ENCODE measurements around the gene PUS3. TPM values are rescaled to one million over a fixed set of nuclear protein-coding genes. Genes with fewer than 3 reads are reported as not detected.

PUS3 gene
- polyA plus RNA-seq, 2 donors, result 6.8 to 7.0 TPM

DNA sequence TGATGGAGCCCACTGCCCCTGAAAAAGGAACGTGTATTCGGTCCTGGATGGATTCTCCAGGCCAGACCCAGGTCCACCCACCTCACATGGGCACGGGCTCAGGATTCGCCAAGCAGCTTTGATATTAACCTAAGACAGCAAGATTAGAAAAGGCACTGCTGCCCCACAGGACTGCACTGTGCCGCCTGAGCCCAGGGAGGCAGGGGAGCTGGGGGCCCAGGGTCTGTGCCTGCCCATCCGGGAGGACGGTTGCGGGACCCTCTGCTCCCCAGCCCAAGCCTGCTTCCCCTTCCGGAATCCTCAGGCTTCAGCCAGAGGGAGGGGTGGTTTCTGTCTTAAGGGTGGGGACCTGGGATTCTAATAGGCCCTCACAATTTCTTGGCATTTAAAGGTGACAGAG is 29.3 kb upstream of the PUS3 start:
- no peak overlapping the region for H3K27ac ChIP-seq (ENCODE audit: low read depth in 2 of 2, low read length in 1 of 2)
- no peaks in the 10 kb centered on the region for H3K27me3 ChIP-seq (ENCODE audit: control insufficient read depth in 1 of 2, insufficient read depth in 2 of 2, low read length in 2 of 2)
- H3K36me3 ChIP-seq (ENCODE audit: control insufficient read depth in 2 of 2, insufficient read depth in 2 of 2, low read length in 1 of 2), result no peaks in the 10 kb centered on the region
- no peaks in the 10 kb centered on the region for H3K4me1 ChIP-seq (ENCODE audit: control insufficient read depth in 2 of 2, insufficient read depth in 2 of 2, low read length in 1 of 2)
- H3K9me3 ChIP-seq (ENCODE audit: control insufficient read depth in 2 of 2, insufficient read depth in 1 of 2, low read depth in 1 of 2, low read length in 1 of 2), result no peaks in the 10 kb centered on the region
- no peak overlapping the region for H3K4me3 ChIP-seq (ENCODE audit: low read depth in 1 of 2, low read length in 2 of 2)
- 85% methylated on average over 9 of the region's 9 CpGs for WGBS, 2 donors

GRCh38 chr11:125931668-125932067 is 28.7 kb upstream of the PUS3 start:
- Histone ChIP-seq H3K4me1 (ENCODE audit: control insufficient read depth in 2 of 2, insufficient read depth in 2 of 2, low read length in 1 of 2) (no peaks in the 10 kb centered on the region), H3K9me3 (ENCODE audit: control insufficient read depth in 2 of 2, insufficient read depth in 1 of 2, low read depth in 1 of 2, low read length in 1 of 2) (no peaks in the 10 kb centered on the region), H3K27ac (ENCODE audit: low read depth in 2 of 2, low read length in 1 of 2) (no peak overlapping the region), H3K27me3 (ENCODE audit: control insufficient read depth in 1 of 2, insufficient read depth in 2 of 2, low read length in 2 of 2) (no peaks in the 10 kb centered on the region), H3K4me3 (ENCODE audit: low read depth in 1 of 2, low read length in 2 of 2) (no peak overlapping the region), H3K36me3 (ENCODE audit: control insufficient read depth in 2 of 2, insufficient read depth in 2 of 2, low read length in 1 of 2) (no peaks in the 10 kb centered on the region)
- 66 to 73% methylated on average over 6 of the region's 6 CpGs for WGBS, 2 donors

DNA sequence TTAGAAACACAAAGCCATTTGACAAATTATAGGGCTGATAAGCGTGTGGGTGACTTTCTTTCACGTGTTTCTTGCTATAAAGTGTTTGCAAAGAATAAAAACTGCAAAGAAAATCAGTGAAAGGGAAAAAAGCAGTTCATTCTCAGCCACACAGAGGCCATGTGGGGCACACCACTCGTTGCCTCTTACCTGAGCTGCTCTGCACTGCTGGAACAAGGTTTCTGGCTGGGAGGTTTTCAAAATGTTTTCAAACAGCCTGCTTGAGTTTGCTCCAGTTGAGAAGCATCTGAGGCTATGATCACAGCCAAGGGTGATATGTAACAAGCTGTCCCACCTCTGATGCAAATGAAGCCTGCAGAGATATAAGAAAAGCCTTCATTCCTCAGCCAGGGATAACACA is 28.1 kb upstream of the PUS3 start:
- Histone ChIP-seq H3K36me3 (ENCODE audit: control insufficient read depth in 2 of 2, insufficient read depth in 2 of 2, low read length in 1 of 2) (no peaks in the 10 kb centered on the region), H3K9me3 (ENCODE audit: control insufficient read depth in 2 of 2, insufficient read depth in 1 of 2, low read depth in 1 of 2, low read length in 1 of 2) (no peaks in the 10 kb centered on the region), H3K27ac (ENCODE audit: low read depth in 2 of 2, low read length in 1 of 2) (no peak overlapping the region), H3K4me3 (ENCODE audit: low read depth in 1 of 2, low read length in 2 of 2) (no peak overlapping the region), H3K4me1 (ENCODE audit: control insufficient read depth in 2 of 2, insufficient read depth in 2 of 2, low read length in 1 of 2) (no peaks in the 10 kb centered on the region), H3K27me3 (ENCODE audit: control insufficient read depth in 1 of 2, insufficient read depth in 2 of 2, low read length in 2 of 2) (no peaks in the 10 kb centered on the region)
- 71% methylated on average over 3 of the region's 3 CpGs for WGBS, 2 donors

GRCh38 chr11:125930076-125930450 is 27.1 kb upstream of the PUS3 start:
- H3K27me3 ChIP-seq (ENCODE audit: control insufficient read depth in 1 of 2, insufficient read depth in 2 of 2, low read length in 2 of 2), result no peaks in the 10 kb centered on the region
- H3K4me1 ChIP-seq (ENCODE audit: control insufficient read depth in 2 of 2, insufficient read depth in 2 of 2, low read length in 1 of 2), result no peaks in the 10 kb centered on the region
- no peak overlapping the region for H3K4me3 ChIP-seq (ENCODE audit: low read depth in 1 of 2, low read length in 2 of 2)
- H3K27ac ChIP-seq (ENCODE audit: low read depth in 2 of 2, low read length in 1 of 2), result no peak overlapping the region
- no peaks in the 10 kb centered on the region for H3K36me3 ChIP-seq (ENCODE audit: control insufficient read depth in 2 of 2, insufficient read depth in 2 of 2, low read length in 1 of 2)
- 89 to 90% methylated on average over 11 of the region's 11 CpGs for WGBS, 2 donors
- H3K9me3 ChIP-seq (ENCODE audit: control insufficient read depth in 2 of 2, insufficient read depth in 1 of 2, low read depth in 1 of 2, low read length in 1 of 2), result no peaks in the 10 kb centered on the region

DNA sequence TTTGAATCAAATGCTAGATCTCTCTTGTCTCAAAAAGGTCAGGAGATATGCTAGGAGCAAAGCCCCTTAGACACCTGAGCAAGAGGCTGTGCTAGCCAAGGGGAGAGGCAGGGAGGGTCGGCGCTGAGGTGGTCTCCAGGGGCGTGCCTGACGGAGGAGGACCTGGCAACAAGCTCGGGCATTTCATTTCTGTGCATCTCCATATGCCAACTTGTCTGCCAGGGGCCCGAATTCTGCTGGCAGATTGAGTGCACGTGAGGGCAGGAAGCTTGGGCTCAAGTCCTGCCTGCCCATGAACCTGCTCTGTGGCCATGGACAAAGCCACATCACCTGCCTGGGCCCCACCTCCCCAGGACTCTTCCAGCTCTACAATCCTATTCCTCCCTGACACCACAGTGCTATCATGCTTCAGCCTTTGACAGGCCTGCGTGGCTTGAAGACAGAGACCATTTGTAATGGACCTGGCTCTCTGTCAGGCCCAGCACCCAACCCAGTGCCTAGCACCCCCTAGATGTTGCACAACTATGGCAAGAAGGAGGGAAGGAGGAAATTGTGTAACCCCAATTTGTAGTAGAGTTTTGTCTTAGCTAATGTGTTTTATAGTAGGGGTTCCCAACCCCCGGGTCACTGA is 26.6 kb upstream of the PUS3 start:
- 77 to 80% methylated on average over 8 to 9 of the region's 9 CpGs for WGBS, 2 donors
- H3K9me3 ChIP-seq (ENCODE audit: control insufficient read depth in 2 of 2, insufficient read depth in 1 of 2, low read depth in 1 of 2, low read length in 1 of 2), result no peaks in the 10 kb centered on the region
- no peaks in the 10 kb centered on the region for H3K4me1 ChIP-seq (ENCODE audit: control insufficient read depth in 2 of 2, insufficient read depth in 2 of 2, low read length in 1 of 2)
- H3K27me3 ChIP-seq (ENCODE audit: control insufficient read depth in 1 of 2, insufficient read depth in 2 of 2, low read length in 2 of 2), result no peaks in the 10 kb centered on the region
- H3K4me3 ChIP-seq (ENCODE audit: low read depth in 1 of 2, low read length in 2 of 2), result no peak overlapping the region
- no peak overlapping the region for H3K27ac ChIP-seq (ENCODE audit: low read depth in 2 of 2, low read length in 1 of 2)
- no peaks in the 10 kb centered on the region for H3K36me3 ChIP-seq (ENCODE audit: control insufficient read depth in 2 of 2, insufficient read depth in 2 of 2, low read length in 1 of 2)

DNA sequence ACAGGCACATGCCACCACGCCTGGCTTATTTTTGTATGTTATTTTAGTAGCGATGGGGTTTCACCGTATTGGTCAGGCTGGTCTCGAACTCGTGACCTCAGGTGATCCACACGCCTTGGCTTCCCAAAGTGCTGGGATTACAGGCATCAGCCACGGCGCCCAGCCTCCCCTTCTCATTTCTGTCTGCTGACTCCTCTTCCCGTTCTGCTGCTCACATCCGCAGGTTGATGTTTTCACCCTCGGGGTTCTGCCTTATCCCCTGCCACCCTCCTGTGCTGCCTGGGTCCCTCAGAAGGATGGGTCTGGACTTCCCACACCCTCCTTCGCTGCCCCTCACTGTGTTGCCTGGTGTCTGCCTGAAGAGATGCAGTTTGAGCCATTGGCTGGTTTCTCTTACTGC is 23.7 kb upstream of the PUS3 start:
- H3K36me3 ChIP-seq (ENCODE audit: control insufficient read depth in 2 of 2, insufficient read depth in 2 of 2, low read length in 1 of 2), result no peaks in the 10 kb centered on the region
- H3K4me1 ChIP-seq (ENCODE audit: control insufficient read depth in 2 of 2, insufficient read depth in 2 of 2, low read length in 1 of 2), result no peaks in the 10 kb centered on the region
- no peak overlapping the region for H3K4me3 ChIP-seq (ENCODE audit: low read depth in 1 of 2, low read length in 2 of 2)
- no peaks in the 10 kb centered on the region for H3K9me3 ChIP-seq (ENCODE audit: control insufficient read depth in 2 of 2, insufficient read depth in 1 of 2, low read depth in 1 of 2, low read length in 1 of 2)
- no peak overlapping the region for H3K27ac ChIP-seq (ENCODE audit: low read depth in 2 of 2, low read length in 1 of 2)
- no peaks in the 10 kb centered on the region for H3K27me3 ChIP-seq (ENCODE audit: control insufficient read depth in 1 of 2, insufficient read depth in 2 of 2, low read length in 2 of 2)
- 90 to 92% methylated on average over 12 of the region's 12 CpGs for WGBS, 2 donors

DNA sequence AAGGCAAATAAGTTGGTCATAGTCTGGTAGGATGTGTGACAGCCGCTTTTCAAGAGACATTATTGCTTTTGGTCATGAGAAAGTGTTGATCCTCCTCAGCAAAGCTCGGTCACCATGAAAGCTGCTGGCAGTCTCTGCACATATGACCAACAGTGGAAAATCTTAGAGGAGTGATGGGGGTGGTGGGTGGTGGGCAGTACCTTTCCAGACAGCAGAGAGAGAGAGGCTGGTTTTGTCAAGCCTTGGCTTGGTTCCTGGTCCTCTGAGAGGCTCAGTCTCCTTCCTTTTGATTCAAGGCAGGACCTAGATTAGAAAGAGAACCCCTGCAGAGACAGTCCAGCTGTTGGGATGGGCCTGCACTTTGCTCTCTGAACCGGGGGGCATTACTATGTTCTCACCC is 22.8 kb upstream of the PUS3 start:
- no peak overlapping the region for H3K27ac ChIP-seq (ENCODE audit: low read depth in 2 of 2, low read length in 1 of 2)
- H3K4me1 ChIP-seq (ENCODE audit: control insufficient read depth in 2 of 2, insufficient read depth in 2 of 2, low read length in 1 of 2), result no peaks in the 10 kb centered on the region
- WGBS, 2 donors, result 65 to 72% methylated on average over 3 of the region's 3 CpGs
- H3K9me3 ChIP-seq (ENCODE audit: control insufficient read depth in 2 of 2, insufficient read depth in 1 of 2, low read depth in 1 of 2, low read length in 1 of 2), result no peaks in the 10 kb centered on the region
- H3K4me3 ChIP-seq (ENCODE audit: low read depth in 1 of 2, low read length in 2 of 2), result no peak overlapping the region
- no peaks in the 10 kb centered on the region for H3K27me3 ChIP-seq (ENCODE audit: control insufficient read depth in 1 of 2, insufficient read depth in 2 of 2, low read length in 2 of 2)
- no peaks in the 10 kb centered on the region for H3K36me3 ChIP-seq (ENCODE audit: control insufficient read depth in 2 of 2, insufficient read depth in 2 of 2, low read length in 1 of 2)

DNA sequence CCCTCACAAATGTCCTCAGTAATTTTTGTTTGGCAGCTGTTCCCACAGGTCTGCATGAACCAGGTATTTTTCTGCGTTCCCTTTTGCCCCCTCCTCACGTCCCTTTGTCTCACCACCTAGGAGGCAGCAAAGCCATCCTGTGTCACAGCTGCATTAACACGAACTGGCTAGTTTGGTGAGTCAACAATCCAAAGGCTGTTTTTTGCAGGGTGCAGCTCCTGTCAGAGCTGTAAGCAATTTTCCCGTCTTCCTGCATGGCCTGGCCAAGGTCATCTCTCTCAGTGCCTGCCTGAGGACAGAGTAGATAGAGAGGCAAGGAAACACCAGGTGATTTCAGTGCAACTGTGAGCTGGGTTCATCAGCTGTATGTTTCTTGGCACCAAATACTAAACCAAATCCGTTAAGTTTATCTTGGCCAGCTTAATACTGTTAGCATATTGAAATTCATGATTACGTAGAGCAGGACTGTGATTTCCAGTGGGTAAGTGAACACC is 22.3 kb upstream of the PUS3 start:
- 48 to 62% methylated on average over 6 of the region's 6 CpGs for WGBS, 2 donors
- Histone ChIP-seq H3K27ac (ENCODE audit: low read depth in 2 of 2, low read length in 1 of 2) (no peak overlapping the region), H3K4me3 (ENCODE audit: low read depth in 1 of 2, low read length in 2 of 2) (no peak overlapping the region)

GRCh38 chr11:125924384-125925007 is 21.5 kb upstream of the PUS3 start:
- H3K4me3 ChIP-seq (ENCODE audit: low read depth in 1 of 2, low read length in 2 of 2), result no peak overlapping the region

More for the DNA sequence above, 22.3 kb upstream of the PUS3 start:
- H3K36me3 ChIP-seq (ENCODE audit: control insufficient read depth in 2 of 2, insufficient read depth in 2 of 2, low read length in 1 of 2), result no peaks in the 10 kb centered on the region
- H3K9me3 ChIP-seq (ENCODE audit: control insufficient read depth in 2 of 2, insufficient read depth in 1 of 2, low read depth in 1 of 2, low read length in 1 of 2), result no peaks in the 10 kb centered on the region
- no peaks in the 10 kb centered on the region for H3K27me3 ChIP-seq (ENCODE audit: control insufficient read depth in 1 of 2, insufficient read depth in 2 of 2, low read length in 2 of 2)
- no peaks in the 10 kb centered on the region for H3K4me1 ChIP-seq (ENCODE audit: control insufficient read depth in 2 of 2, insufficient read depth in 2 of 2, low read length in 1 of 2)

DNA sequence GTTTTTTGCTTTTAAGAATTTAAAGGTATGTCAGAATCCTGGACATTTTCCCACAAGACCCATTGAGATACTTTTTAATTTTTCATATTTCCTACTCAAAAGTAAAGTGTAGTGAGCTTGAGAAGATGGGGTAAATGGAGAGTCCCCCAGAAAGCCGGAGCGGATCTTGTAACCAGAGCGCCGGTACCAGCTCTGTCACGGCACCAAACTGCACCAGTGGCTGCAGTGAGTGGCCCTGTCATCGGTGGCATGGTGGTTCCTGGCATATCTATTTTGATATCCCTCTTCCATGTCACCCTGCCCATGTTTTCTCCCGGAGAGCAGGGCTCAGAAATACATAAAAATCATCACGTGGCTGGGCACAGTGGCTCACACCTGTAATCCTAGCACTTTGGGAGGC is 20.6 kb upstream of the PUS3 start:
- no peak overlapping the region for H3K27ac ChIP-seq (ENCODE audit: low read depth in 2 of 2, low read length in 1 of 2)
- H3K27me3 ChIP-seq (ENCODE audit: control insufficient read depth in 1 of 2, insufficient read depth in 2 of 2, low read length in 2 of 2), result no peaks in the 10 kb centered on the region
- H3K36me3 ChIP-seq (ENCODE audit: control insufficient read depth in 2 of 2, insufficient read depth in 2 of 2, low read length in 1 of 2), result no peaks in the 10 kb centered on the region
- 89 to 91% methylated on average over 8 of the region's 8 CpGs for WGBS, 2 donors
- no peaks in the 10 kb centered on the region for H3K9me3 ChIP-seq (ENCODE audit: control insufficient read depth in 2 of 2, insufficient read depth in 1 of 2, low read depth in 1 of 2, low read length in 1 of 2)
- H3K4me1 ChIP-seq (ENCODE audit: control insufficient read depth in 2 of 2, insufficient read depth in 2 of 2, low read length in 1 of 2), result no peaks in the 10 kb centered on the region
- H3K4me3 ChIP-seq (ENCODE audit: low read depth in 1 of 2, low read length in 2 of 2), result no peak overlapping the region

More at GRCh38 chr11:125924384-125925007, 21.5 kb upstream of the PUS3 start:
- Histone ChIP-seq H3K27me3 (ENCODE audit: control insufficient read depth in 1 of 2, insufficient read depth in 2 of 2, low read length in 2 of 2) (no peaks in the 10 kb centered on the region), H3K36me3 (ENCODE audit: control insufficient read depth in 2 of 2, insufficient read depth in 2 of 2, low read length in 1 of 2) (no peaks in the 10 kb centered on the region), H3K27ac (ENCODE audit: low read depth in 2 of 2, low read length in 1 of 2) (no peak overlapping the region), H3K9me3 (ENCODE audit: control insufficient read depth in 2 of 2, insufficient read depth in 1 of 2, low read depth in 1 of 2, low read length in 1 of 2) (no peaks in the 10 kb centered on the region), H3K4me1 (ENCODE audit: control insufficient read depth in 2 of 2, insufficient read depth in 2 of 2, low read length in 1 of 2) (no peaks in the 10 kb centered on the region)
- WGBS, 2 donors, result 88 to 89% methylated on average over 9 of the region's 9 CpGs

All from esophagus (tissue), 2 donors.